Activated naive CD4-positive, alpha-beta T cell treated with anti-CD3 and anti-CD28 coated beads, Interleukin-2, amount 10 ng/mL, durations not matched to agents 7 days and 5 days (primary cell): ENCODE measurements around the gene ZFP36L2.
A peak's percentile ranks its signal among the peaks of the same experiment; 100 is the strongest.
"Not testable (repeated sequence)": the region's sequence is repeated elsewhere in the genome, so short reads cannot be mapped to it uniquely, and the experiment has no call there.

Experiments used
- CTCF ChIA-PET: fragments of 350-600 bp; sonication (Branson Sonifier 250); formaldehyde crosslinking; loops from one replicate; lab custom pipeline; 2021; ENCODE audit warnings: antibody characterized with exemption; lab: Charles Lee
- DNase-seq: peaks from one replicate; pipeline ENCODE4 v3.0.0-alpha.2; 2020
- H3K27ac Mint-ChIP-seq: one replicate; pipeline ENCODE4 v1.8.0; 2021; ENCODE audit warnings: mild to moderate bottlenecking, moderate library complexity, mixed read lengths
- H3K27me3 Mint-ChIP-seq: one replicate; pipeline ENCODE4 v1.8.0; 2021; ENCODE audit warnings: mild to moderate bottlenecking, mixed read lengths
- H3K36me3 Mint-ChIP-seq: one replicate; pipeline ENCODE4 v1.8.0; 2021; ENCODE audit warnings: mixed read lengths
- H3K4me1 Mint-ChIP-seq: one replicate; pipeline ENCODE4 v1.8.0; 2021; ENCODE audit warnings: mixed read lengths
- H3K4me3 Mint-ChIP-seq: one replicate; pipeline ENCODE4 v1.8.0; 2021; ENCODE audit warnings: mild to moderate bottlenecking, moderate library complexity, mixed read lengths
- H3K9me3 Mint-ChIP-seq: one replicate; pipeline ENCODE4 v1.8.0; 2021; ENCODE audit warnings: mixed read lengths

ZFP36L2 gene

GRCh38 chr2:43201016-43201415 is 25.4 kb downstream of the ZFP36L2 start:
- H3K27me3 Mint-ChIP-seq: peaks cover under 1% of the 10 kb centered on the region
- no peaks in the 10 kb centered on the region for H3K9me3 Mint-ChIP-seq
- H3K4me1 Mint-ChIP-seq: peaks cover 38% of the 10 kb centered on the region
- CTCF ChIA-PET: interaction anchor here (1.4 kb wide), 1 partner anchor 8 kb away, joined by 5 read pairs; no protein-coding TSS in a partner anchor
- peaks cover 4% of the 10 kb centered on the region for H3K36me3 Mint-ChIP-seq
- H3K4me3 Mint-ChIP-seq: no peak overlapping the region
- H3K27ac Mint-ChIP-seq: no peak overlapping the region
- DNase-seq: no peak

- peaks cover 48% of the 10 kb centered on the region for H3K4me1 Mint-ChIP-seq
- no peaks in the 10 kb centered on the region for H3K27me3 Mint-ChIP-seq
- H3K36me3 Mint-ChIP-seq: peaks cover 5% of the 10 kb centered on the region
- no peaks in the 10 kb centered on the region for H3K9me3 Mint-ChIP-seq
- CTCF ChIA-PET: interaction anchor here (0.6 to 1.4 kb wide), 3 partner anchors 10 to 71 kb away, joined by 3 to 5 read pairs (median 3); no protein-coding TSS in a partner anchor
- H3K4me3 Mint-ChIP-seq: no peak overlapping the region
- H3K27ac Mint-ChIP-seq: no peak overlapping the region
- DNase-seq: no peak
These were observed 26.6 kb downstream of the ZFP36L2 start for GRCh38 chr2:43199492-43200488.

GRCh38 chr2:43198263-43198662 is 28.1 kb downstream of the ZFP36L2 start:
- CTCF ChIA-PET: no interaction called here
- Mint-ChIP-seq H3K36me3 (peaks cover 18% of the 10 kb centered on the region), H3K9me3 (no peaks in the 10 kb centered on the region), H3K4me1 (peaks cover 64% of the 10 kb centered on the region), H3K4me3 (no peak overlapping the region), H3K27ac (no peak overlapping the region), H3K27me3 (no peaks in the 10 kb centered on the region)
- DNase-seq: no peak

- no peak for DNase-seq
- peaks cover 69% of the 10 kb centered on the region for H3K4me1 Mint-ChIP-seq
- CTCF ChIA-PET: interaction anchor here (0.6 kb wide), 1 partner anchor 284 kb away, joined by 3 read pairs; no protein-coding TSS in a partner anchor
- H3K36me3 Mint-ChIP-seq: peaks cover 18% of the 10 kb centered on the region
- H3K27ac Mint-ChIP-seq: peak overlapping the region; percentile 89
- H3K27me3 Mint-ChIP-seq: no peaks in the 10 kb centered on the region
- no peak overlapping the region for H3K4me3 Mint-ChIP-seq
- no peaks in the 10 kb centered on the region for H3K9me3 Mint-ChIP-seq
These were observed 28.9 kb downstream of the ZFP36L2 start for GRCh38 chr2:43197588-43197896.

- DNase-seq: no peak
- CTCF ChIA-PET: interaction anchor here (0.6 kb wide), 1 partner anchor 285 kb away, joined by 3 read pairs; no protein-coding TSS in a partner anchor
- Mint-ChIP-seq H3K9me3 (no peaks in the 10 kb centered on the region), H3K4me3 (peak overlapping the region; percentile 17), H3K36me3 (peaks cover 18% of the 10 kb centered on the region), H3K4me1 (peaks cover 70% of the 10 kb centered on the region), H3K27ac (peak overlapping the region; percentile 89), H3K27me3 (no peaks in the 10 kb centered on the region)
These were observed 29.4 kb downstream of the ZFP36L2 start for GRCh38 chr2:43196768-43197587.

GRCh38 chr2:43194121-43194869 is 32.1 kb downstream of the ZFP36L2 start:
- Mint-ChIP-seq H3K4me3 (peak overlapping the region; percentile 87), H3K36me3 (peaks cover 18% of the 10 kb centered on the region), H3K27ac (peak overlapping the region; percentile 98), H3K9me3 (no peaks in the 10 kb centered on the region), H3K27me3 (peaks cover 3% of the 10 kb centered on the region), H3K4me1 (peaks cover 64% of the 10 kb centered on the region)
- CTCF ChIA-PET: interaction anchor here (0.9 to 4.8 kb wide), 9 partner anchors 14 to 67 kb away, joined by 3 to 32 read pairs (median 5); no protein-coding TSS in a partner anchor
- DNase-seq: peak; percentile 37

GRCh38 chr2:43193652-43194120 is 32.7 kb downstream of the ZFP36L2 start:
- H3K4me3 Mint-ChIP-seq: peak overlapping the region; percentile 87
- CTCF ChIA-PET: interaction anchor here (1.5 to 4.8 kb wide), 3 partner anchors 14 to 27 kb away, joined by 3 to 32 read pairs (median 6); no protein-coding TSS in a partner anchor
- H3K36me3 Mint-ChIP-seq: peaks cover 18% of the 10 kb centered on the region
- peaks cover 3% of the 10 kb centered on the region for H3K27me3 Mint-ChIP-seq
- DNase-seq: no peak
- H3K4me1 Mint-ChIP-seq: peaks cover 70% of the 10 kb centered on the region
- no peaks in the 10 kb centered on the region for H3K9me3 Mint-ChIP-seq
- peak overlapping the region; percentile 98 for H3K27ac Mint-ChIP-seq

GRCh38 chr2:43192744-43193651 is 33.4 kb downstream of the ZFP36L2 start:
- Mint-ChIP-seq H3K36me3 (peaks cover 18% of the 10 kb centered on the region), H3K27me3 (peaks cover 3% of the 10 kb centered on the region), H3K4me3 (peak overlapping the region; percentile 87), H3K9me3 (no peaks in the 10 kb centered on the region), H3K27ac (peak overlapping the region; percentile 98), H3K4me1 (peaks cover 70% of the 10 kb centered on the region)
- DNase-seq: no peak
- CTCF ChIA-PET: interaction anchor here (0.8 to 4.8 kb wide), 9 partner anchors 13 to 66 kb away, joined by 3 to 32 read pairs (median 5); partner anchors contain the start of gene ZFP36L2

GRCh38 chr2:43191947-43192516 is 34.4 kb downstream of the ZFP36L2 start:
- H3K4me3 Mint-ChIP-seq: peak overlapping the region; percentile 21
- H3K27ac Mint-ChIP-seq: peak overlapping the region; percentile 82
- H3K4me1 Mint-ChIP-seq: peaks cover 74% of the 10 kb centered on the region
- CTCF ChIA-PET: interaction anchor here (0.8 to 4.8 kb wide), 11 partner anchors 12 to 65 kb away, joined by 3 to 32 read pairs (median 4); partner anchors contain the start of gene ZFP36L2
- DNase-seq: peak; percentile 59
- peaks cover 3% of the 10 kb centered on the region for H3K27me3 Mint-ChIP-seq
- H3K9me3 Mint-ChIP-seq: no peaks in the 10 kb centered on the region
- H3K36me3 Mint-ChIP-seq: peaks cover 17% of the 10 kb centered on the region

GRCh38 chr2:43190311-43191052 is 35.9 kb downstream of the ZFP36L2 start:
- H3K27ac Mint-ChIP-seq: no peak overlapping the region
- CTCF ChIA-PET: no interaction called here
- no peak overlapping the region for H3K4me3 Mint-ChIP-seq
- no peak for DNase-seq
- peaks cover 79% of the 10 kb centered on the region for H3K4me1 Mint-ChIP-seq
- H3K9me3 Mint-ChIP-seq: no peaks in the 10 kb centered on the region
- H3K36me3 Mint-ChIP-seq: peaks cover 14% of the 10 kb centered on the region
- peaks cover 3% of the 10 kb centered on the region for H3K27me3 Mint-ChIP-seq

GRCh38 chr2:43189861-43190260 is 36.5 kb downstream of the ZFP36L2 start:
- H3K27me3 Mint-ChIP-seq, H3K4me3 Mint-ChIP-seq, CTCF ChIA-PET, H3K9me3 Mint-ChIP-seq, DNase-seq, H3K27ac Mint-ChIP-seq: not testable (repeated sequence)
- Mint-ChIP-seq H3K36me3 (peaks cover 15% of the 10 kb centered on the region), H3K4me1 (peaks cover 79% of the 10 kb centered on the region)
